GM12873 (cell line): Measurements from ENCODE around the gene RMND1.

Experiments used
- CTCF ChIP-seq: IDR thresholded peaks from 2 replicates; pipeline ENCODE4 v1.5.1; 2012; ENCODE audit warnings: low read depth, mild to moderate bottlenecking, moderate library complexity, low read length, control low read depth; ENCODE audit not compliant: insufficient read depth; ENCODE audit errors: missing control alignments

The RMND1 gene

GRCh38 chr6:151399679-151400078 lies 52.2 kb downstream of the RMND1 start:
- TF ChIP-seq CTCF = no peak

DNA sequence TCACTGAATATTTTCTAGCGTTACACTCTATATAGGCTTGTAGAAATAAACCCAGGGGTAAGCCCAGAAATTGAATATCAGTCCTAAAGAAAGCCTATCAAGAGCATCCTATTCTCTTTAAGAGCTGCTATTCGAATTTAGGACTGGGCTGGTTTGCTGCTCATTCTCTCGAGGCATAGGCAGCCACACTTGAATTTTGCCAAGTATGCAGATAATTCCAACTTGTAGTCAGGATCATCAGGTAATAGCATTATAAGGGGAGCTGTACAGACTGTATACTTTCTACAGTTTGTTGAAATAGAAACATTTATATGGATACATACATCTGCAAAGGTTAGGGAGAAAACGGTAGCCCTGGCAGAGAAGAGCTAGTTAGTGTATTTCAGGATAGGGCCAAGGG lies 58.5 kb downstream of the RMND1 start:
- TF ChIP-seq CTCF = no peak

- TF ChIP-seq CTCF = no peak
These were observed 59.5 kb downstream of the RMND1 start for GRCh38 chr6:151392427-151392826.

DNA sequence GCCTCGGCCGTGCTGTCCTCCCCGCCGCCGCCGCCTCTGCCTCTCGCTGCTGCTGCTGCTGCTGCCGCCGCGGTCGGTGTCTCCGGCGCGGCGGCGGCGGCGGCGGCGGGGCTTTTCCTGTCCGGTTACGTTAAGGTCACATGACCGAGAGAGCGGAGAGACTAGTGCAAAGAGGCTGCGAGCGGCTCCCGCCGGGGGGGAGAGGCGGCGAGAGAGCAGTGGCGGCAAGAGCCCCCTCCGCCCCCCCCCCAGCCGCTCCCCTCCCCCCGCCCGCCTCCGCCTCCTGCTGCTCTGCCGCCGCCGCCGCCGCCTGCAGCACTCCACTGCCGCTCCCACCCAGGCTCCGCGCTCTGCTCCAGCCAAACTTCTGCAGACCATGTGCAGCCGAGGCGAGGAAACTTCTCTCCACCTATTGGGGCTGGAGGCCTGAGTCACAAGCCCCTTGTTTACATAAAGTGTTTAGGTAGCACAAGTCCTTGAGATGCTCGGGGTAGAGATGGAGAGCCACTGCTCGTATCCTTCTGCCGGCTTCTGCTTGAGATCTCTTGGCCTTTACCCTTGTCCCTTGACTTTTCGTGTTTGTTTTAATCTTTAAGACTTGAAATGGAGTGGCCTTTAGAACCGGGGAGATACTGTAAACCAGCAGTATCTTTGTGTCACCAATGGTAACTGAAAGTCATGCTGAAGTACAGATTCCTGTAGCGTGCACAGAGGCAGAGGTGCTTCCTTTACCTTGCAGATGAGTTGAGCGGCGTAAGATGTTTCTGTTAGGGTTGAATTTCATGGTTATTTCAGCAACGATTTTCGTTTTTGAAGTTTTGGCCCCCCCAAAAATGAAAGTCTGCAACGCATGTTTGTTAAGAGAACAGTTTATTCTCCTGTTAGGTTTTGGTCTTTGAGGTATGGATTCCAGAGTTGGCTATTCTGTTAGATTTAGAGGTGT lies 60.2 kb downstream of the RMND1 start, which contains the start of gene ZBTB2:
Gene ZBTB2 (minus strand): TSS at position 89 of the 943 bp plus-strand sequence. CDS start 17,922 bp downstream, outside the sequence.
- no peak for TF ChIP-seq CTCF

- no peak for TF ChIP-seq CTCF
These were observed 61.0 kb downstream of the RMND1 start for GRCh38 chr6:151390851-151391470.

DNA sequence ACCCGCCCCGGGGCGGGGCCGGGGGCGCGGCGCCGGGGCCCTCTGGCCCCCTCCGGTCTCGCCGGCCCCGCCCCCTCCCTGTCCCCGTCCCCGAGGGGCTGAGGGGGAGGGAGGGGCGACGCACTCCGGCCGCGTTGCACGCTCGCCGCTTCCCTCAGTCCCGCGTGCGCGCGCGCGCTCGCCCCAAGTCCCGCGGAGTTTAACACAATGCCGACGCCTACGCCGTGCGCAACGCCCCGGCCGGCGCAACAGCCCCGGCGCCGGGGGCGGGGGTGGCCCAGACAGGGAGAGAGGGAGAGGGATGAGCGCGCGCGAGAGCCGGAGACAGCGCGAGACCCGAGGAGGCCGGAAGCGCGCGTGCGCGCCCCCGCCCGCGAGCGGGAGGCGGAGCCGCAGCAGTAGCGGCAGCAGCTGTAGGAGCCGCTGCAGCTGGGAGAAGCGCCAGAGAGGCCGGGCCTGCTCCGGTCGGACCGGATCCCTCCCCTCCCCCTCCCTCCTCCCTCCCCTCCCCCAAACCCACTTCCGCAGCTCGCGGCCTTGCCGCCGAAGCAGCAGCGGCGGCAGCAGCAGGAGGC lies 61.6 kb downstream of the RMND1 start:
- TF ChIP-seq CTCF = no peak
